GM10847 (cell line): ENCODE measurements around the gene CD101.

Experiments
- POLR2A ChIP-seq: IDR thresholded peaks from 2 replicates; pipeline ENCODE4 v1.6.1; 2011; ENCODE audit not compliant: insufficient read length; ENCODE audit errors: extremely low read depth

CD101 gene

GRCh38 chr1:116982319-116983004, 19.1 kb upstream of the CD101 start:
- no peak for TF ChIP-seq POLR2A

DNA sequence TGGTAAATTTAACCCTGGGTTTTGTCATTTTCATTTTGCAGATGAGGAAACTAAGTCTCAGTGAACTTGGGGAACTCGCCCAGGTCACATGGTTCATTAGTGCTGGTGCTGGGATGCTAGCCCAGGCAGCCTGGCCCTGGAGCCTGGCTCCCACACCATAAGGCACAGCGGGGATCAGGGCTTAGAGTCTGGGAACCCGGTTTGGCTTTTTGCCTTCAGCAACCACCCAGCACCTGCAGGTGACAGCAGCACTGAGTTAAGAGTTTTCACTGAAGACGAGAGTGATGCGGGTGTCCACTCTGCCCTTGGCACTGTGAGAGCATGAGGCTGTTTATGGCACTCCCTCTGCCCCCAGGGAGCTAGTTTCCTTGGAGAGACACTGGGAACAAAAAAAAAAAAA, 18.4 kb upstream of the CD101 start:
- no peak for TF ChIP-seq POLR2A

GRCh38 chr1:116983678-116984077, 17.9 kb upstream of the CD101 start:
- no peak for TF ChIP-seq POLR2A

DNA sequence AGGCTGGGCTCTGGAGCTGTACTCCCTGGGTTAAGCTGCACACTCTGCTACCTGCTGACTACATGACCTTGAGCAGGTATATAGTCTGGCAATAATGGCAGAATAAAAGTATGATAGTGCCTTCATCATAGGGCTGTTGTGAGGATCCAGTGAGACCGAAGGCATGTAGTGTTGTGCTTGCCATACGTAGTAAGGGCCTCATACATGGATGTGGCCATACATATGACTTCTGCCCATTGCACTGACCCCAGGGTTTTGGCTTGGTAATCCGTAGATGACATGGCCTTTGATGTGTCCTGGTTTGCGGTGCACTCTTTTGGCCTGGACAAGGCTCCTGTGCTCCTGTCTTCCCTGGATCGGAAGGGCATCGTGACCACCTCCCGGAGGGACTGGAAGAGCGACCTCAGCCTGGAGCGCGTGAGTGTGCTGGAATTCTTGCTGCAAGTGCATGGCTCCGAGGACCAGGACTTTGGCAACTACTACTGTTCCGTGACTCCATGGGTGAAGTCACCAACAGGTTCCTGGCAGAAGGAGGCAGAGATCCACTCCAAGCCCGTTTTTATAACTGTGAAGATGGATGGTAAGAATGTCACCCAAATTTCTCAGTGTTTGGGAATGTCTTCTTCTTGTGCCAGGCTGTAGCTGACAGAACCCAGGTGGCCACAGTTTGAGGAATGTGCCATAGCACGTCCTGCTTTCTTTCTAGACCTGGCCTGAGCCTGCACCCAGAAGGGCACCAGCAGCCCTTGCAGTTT, 17.0 kb upstream of the CD101 start:
- TF ChIP-seq POLR2A, result no peak

GRCh38 chr1:116986421-116987255, 14.9 kb upstream of the CD101 start:
- TF ChIP-seq POLR2A, result no peak

DNA sequence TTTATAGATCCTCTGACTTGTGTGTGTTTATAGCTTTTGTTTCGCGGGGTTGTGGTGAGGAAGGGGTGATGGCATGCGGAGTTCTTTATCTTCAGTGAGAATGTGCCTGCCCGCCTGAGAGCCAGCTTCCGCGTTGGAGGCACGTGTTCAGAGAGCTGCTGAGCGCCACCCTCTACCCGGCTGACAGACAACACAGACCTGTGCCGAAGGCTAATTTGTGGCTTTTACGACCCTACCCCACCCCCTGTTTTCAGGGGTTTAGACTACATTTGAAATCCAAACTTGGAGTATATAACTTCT, 14.4 kb upstream of the CD101 start:
- no peak for TF ChIP-seq POLR2A

DNA sequence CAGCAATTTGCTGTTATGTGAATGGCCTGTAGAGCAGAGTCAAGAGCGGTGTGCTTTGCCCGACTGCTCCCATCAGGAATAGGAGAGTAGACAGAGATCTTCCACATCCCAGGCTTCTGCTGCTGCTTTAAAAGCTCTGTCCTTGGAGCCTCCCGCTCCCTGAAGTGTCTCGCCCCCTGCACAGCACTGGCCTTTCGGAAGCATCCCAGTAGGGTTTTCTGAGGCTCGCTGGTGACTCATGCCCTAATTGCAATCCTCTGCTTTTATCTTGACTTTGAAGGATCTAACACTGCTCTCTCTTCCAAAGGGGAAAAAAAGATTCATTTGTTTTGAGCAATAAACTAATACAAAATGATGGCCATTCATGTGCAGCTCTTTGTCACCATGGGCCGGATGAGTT, 13.3 kb upstream of the CD101 start:
- TF ChIP-seq POLR2A, result no peak

GRCh38 chr1:116988908-116989307, 12.7 kb upstream of the CD101 start:
- TF ChIP-seq POLR2A, result no peak

DNA sequence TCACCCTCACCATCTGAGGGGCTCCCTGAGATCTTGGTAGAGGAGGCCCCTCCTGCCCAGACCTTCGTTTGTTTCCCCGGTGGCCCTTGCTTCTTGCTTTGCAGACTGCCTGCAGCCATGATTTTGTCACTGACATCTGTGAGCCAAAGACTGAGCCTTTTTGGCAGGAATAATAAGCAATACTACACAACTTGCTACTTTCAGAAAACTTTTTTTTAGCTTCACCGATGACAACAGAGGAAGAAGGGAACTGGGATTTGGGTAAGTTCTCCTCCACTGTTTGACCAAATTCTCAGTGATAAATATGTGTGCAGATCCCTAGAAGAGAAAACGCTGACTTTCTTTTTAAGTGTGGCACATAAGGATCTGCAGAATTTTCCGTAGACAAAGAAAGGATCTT, 11.7 kb upstream of the CD101 start:
- no peak for TF ChIP-seq POLR2A

GRCh38 chr1:116990612-116991151, 10.9 kb upstream of the CD101 start:
- TF ChIP-seq POLR2A, result no peak

- no peak for TF ChIP-seq POLR2A
These were observed 10.3 kb upstream of the CD101 start for GRCh38 chr1:116991171-116991845.

DNA sequence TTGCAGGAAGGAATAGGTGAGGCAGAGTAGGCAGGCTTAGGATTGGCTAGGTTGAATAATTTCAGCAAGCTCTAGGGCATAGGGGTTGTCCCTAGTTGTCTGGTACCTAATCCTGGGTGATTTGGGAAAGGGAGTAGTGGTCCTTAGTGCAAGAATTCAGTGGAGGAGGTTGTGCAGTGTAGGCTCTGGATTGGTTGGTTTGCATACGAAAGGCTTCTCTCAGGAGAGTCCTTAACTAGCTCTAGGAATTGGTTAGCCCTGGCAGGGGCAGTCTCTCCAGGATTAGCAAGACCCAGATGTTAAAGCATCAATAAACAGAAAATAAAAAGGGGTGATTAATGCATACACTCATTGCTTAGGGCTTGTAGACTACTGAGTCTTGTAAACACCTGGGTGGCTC, 9.6 kb upstream of the CD101 start:
- no peak for TF ChIP-seq POLR2A

DNA sequence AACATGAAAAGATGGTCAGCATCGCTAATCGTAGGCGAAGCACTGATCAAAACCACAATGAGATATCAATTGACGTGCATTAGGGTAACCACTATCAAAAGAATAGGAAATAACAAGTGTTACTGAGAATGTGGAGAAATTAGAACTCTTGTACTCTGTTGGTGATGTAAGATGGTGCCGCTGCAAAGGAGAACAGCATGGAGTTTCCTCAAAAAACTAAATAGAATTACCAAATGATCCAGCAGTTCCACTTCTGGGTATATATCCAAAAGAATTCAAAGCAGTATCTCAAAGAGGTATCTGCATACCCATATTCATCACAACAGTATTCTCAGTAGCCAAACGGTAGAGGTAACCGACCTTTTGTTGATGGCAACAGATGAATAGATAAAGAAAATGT, 8.3 kb upstream of the CD101 start:
- no peak for TF ChIP-seq POLR2A

DNA sequence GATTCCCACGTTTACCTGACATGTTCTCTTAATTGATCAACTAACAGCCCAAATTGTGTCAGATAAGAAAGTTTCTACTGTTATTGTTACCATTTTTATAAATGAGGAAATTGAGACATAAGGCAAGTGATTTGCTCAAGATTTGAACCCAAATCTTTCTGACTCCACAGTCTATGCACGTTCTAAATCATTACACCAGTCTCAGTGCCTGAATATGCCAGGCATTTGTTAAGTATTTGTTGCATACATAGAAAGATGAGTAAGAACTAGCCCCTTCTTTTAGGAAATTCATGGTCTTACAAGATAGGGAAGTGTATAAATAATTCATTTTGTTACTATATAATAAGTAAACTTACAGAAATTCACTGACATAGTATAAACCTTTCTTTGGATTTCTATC, 7.1 kb upstream of the CD101 start:
- TF ChIP-seq POLR2A, result no peak

- no peak for TF ChIP-seq POLR2A
These were observed 4.5 kb upstream of the CD101 start for GRCh38 chr1:116997066-116997465.

- TF ChIP-seq POLR2A, result no peak
These were observed 3.9 kb upstream of the CD101 start for GRCh38 chr1:116997636-116998035.

GRCh38 chr1:116999596-116999995, 2.0 kb upstream of the CD101 start:
- TF ChIP-seq POLR2A, result no peak
